Upper lobe of left lung (tissue), 6 donors: ENCODE results near the gene CNTROB. TPM values are rescaled to one million over a fixed set of nuclear protein-coding genes. Genes with fewer than 3 reads are reported as not detected.
"Not testable (repeated sequence)": the region's sequence is repeated elsewhere in the genome, so short reads cannot be mapped to it uniquely, and the experiment has no call there.

Source experiments
- ATAC-seq, 2 donors: fragments of 200-7000 bp; cut with Tn5 transposase; one replicate each; pipeline ENCODE4 v1.9.1; 2022; ENCODE audit warnings: mild to moderate bottlenecking in 2 of 2, moderate library complexity in 2 of 2; ENCODE audit not compliant: low FRiP score in 2 of 2
- DNase-seq, 2 donors: peaks; one replicate each; pipeline ENCODE4 v3.0.0-alpha.2; 2019 to 2020
- H3K27ac ChIP-seq, 4 donors: fragments of 200-600 bp; sonication (generic); one replicate each; pipeline ENCODE4 v1.5.1; 2016 to 2019
- H3K27me3 ChIP-seq, 4 donors: fragments of 200-600 bp; sonication (generic); one replicate each; pipeline ENCODE4 v1.5.1; 2017 to 2019
- H3K36me3 ChIP-seq, 4 donors: fragments of 200-600 bp; sonication (generic); one replicate each; pipeline ENCODE4 v1.5.1; 2016 to 2019
- H3K4me1 ChIP-seq, 4 donors: fragments of 200-600 bp; sonication (generic); one replicate each; pipeline ENCODE4 v1.5.1; 2018 to 2019
- H3K4me3 ChIP-seq, 4 donors: fragments of 200-600 bp; sonication (generic); one replicate each; pipeline ENCODE4 v1.5.1; 2017 to 2019; ENCODE audit warnings: mild to moderate bottlenecking in 2 of 4, moderate library complexity in 1 of 4
- H3K9me3 ChIP-seq, 4 donors: fragments of 200-600 bp; sonication (generic); one replicate each; pipeline ENCODE4 v1.5.1; 2018 to 2019
- EP300 ChIP-seq, 4 donors: sonication (generic); formaldehyde crosslinking; IDR thresholded peaks; one replicate each; pipeline ENCODE4 v1.5.1; 2017; ENCODE audit warnings: antibody characterized with exemption in 4 of 4, control low read depth in 2 of 4
- POLR2A ChIP-seq, 4 donors: fragments of 450-650 bp; IDR thresholded peaks; one replicate each; pipeline ENCODE4 v1.5.1; 2016 to 2017; ENCODE audit warnings: antibody characterized with exemption in 4 of 4, mild to moderate bottlenecking in 2 of 4
- POLR2AphosphoS5 ChIP-seq, 2 donors: sonication (generic); formaldehyde crosslinking; IDR thresholded peaks; one replicate each; pipeline ENCODE4 v1.5.1; 2017; ENCODE audit warnings: antibody characterized with exemption in 2 of 2
- WGBS, 2 donors: methylation state at CpG; one replicate each; pipeline ENCODE4 v1.1.5; 2017 to 2018; 5-methylcytosine and 5-hydroxymethylcytosine counted together
- total RNA-seq, 6 donors: library from RNA; depleted of rRNA in 4 of 6; stranded (reverse); fragments of >200 nt in 4 of 6; gene quantifications; one replicate each; pipeline versions ENCODE4 v1.1.0 to v1.2.1, GENCODE V29; 2016 to 2021
- TF ChIP-seq, protein P1 (sequence below), 6 experiments: fragments of 450-650 bp in 4 of 6; fragments of 200-600 bp in 2 of 6; sonication (generic) in 2 of 6; IDR thresholded peaks; one replicate each; pipeline ENCODE4 v1.5.1; 2016 to 2019; ENCODE audit warnings: antibody characterized with exemption in 6 of 6
- donor health status: DM: no; HTN: no; CAD: no; lungs with moderate emphysema.
- donor health status: DM: no; HTN: yes; CAD: no; lungs with severe emphysema.

CNTROB gene
- total RNA-seq, 6 donors from 2014 or later: 50.6 to 216 (median 88.3) TPM

DNA sequence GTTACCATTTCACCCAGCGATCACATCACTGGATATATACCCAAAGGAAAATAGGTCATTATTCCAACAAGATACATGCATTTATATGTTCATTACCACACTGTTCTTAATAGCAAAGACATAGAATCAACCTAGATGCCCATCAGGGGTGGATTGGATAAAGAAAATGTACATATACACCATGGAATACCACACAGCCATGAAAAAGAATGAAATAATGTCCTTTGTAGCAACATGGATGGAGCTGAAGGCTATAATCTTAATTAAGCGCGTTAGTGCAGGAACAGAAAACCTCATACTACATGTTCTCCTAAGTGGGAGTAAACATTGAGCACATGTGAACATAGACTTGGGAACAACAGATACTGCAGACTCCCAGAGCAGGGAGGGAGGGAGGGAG, 18.6 kb downstream of the CNTROB start:
- H3K27ac ChIP-seq: peak overlapping the region in 2 of 4 donors; percentile 59 to 67
- no peak for DNase-seq
- 59 to 62% methylated on average over 3 of the region's 3 CpGs for WGBS, 2 donors

DNA sequence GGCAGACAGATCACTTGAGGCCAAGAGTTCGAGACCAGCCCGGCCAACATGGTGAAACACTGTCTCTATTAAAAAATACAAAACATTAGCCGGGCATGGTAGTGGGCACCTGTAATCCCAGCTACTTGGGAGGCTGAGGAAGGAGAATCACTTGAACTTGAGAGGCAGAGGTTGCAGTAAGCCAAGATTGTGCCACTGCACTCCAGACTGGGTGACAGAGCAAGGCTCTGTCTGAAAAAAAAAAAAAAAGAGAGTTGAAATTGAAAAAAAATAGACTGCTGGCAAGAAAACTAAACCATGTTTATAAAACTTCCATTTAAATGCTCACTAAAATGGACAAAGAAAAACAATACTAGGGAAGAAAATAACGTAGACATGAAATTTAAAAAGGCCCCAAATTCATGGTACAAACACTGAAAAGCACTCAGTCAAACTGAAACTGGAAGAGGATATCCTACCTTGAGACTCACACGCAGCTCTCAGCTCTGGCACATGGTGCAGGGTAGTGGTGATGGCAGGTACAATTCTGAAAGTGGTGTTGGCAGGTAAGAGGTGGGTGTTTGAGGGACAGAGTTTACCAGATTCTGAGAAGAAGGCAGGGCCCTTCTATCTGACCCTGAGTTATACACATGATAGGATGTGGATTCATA, 19.3 kb downstream of the CNTROB start:
- TF ChIP-seq POLR2A (IDR thresholded peaks at IDR 0.05) (no peak), POLR2AphosphoS5 (IDR thresholded peaks at IDR 0.05) (no peak), EP300 (IDR thresholded peaks at IDR 0.05) (no peak)
- TF ChIP-seq, protein P1, sequence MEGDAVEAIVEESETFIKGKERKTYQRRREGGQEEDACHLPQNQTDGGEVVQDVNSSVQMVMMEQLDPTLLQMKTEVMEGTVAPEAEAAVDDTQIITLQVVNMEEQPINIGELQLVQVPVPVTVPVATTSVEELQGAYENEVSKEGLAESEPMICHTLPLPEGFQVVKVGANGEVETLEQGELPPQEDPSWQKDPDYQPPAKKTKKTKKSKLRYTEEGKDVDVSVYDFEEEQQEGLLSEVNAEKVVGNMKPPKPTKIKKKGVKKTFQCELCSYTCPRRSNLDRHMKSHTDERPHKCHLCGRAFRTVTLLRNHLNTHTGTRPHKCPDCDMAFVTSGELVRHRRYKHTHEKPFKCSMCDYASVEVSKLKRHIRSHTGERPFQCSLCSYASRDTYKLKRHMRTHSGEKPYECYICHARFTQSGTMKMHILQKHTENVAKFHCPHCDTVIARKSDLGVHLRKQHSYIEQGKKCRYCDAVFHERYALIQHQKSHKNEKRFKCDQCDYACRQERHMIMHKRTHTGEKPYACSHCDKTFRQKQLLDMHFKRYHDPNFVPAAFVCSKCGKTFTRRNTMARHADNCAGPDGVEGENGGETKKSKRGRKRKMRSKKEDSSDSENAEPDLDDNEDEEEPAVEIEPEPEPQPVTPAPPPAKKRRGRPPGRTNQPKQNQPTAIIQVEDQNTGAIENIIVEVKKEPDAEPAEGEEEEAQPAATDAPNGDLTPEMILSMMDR (IDR thresholded peaks at IDR 0.05): no peak
- H3K9me3 ChIP-seq: no peaks in the 10 kb centered on the region
- H3K4me1 ChIP-seq: peaks cover 0 to 13% (median 4%) of the 10 kb centered on the region in 4 donors
- H3K27me3 ChIP-seq: no peaks in the 10 kb centered on the region
- peaks cover 23 to 37% (median 28%) of the 10 kb centered on the region in 4 donors for H3K36me3 ChIP-seq
- WGBS, 2 donors: 50 to 60% methylated on average over 5 of the region's 5 CpGs
- ATAC-seq: peak in 1 of 2 donors; percentile 57
- no peak for DNase-seq
- H3K27ac ChIP-seq: peak overlapping the region; percentile 15 to 81 (median 52)
- H3K4me3 ChIP-seq: peak overlapping the region in 2 of 4 donors; percentile 15 to 29

More for the DNA sequence above, 18.6 kb downstream of the CNTROB start:
- no peaks in the 10 kb centered on the region for H3K9me3 ChIP-seq
- ATAC-seq: no peak
- H3K4me1 ChIP-seq: peaks cover 0 to 6% (median under 1%) of the 10 kb centered on the region in 4 donors
- H3K36me3 ChIP-seq: peaks cover 25 to 43% (median 35%) of the 10 kb centered on the region in 4 donors
- TF ChIP-seq POLR2AphosphoS5 (IDR thresholded peaks at IDR 0.05) (no peak), POLR2A (IDR thresholded peaks at IDR 0.05) (no peak), EP300 (IDR thresholded peaks at IDR 0.05) (no peak)
- TF ChIP-seq, protein P1 (IDR thresholded peaks at IDR 0.05): no peak
- H3K4me3 ChIP-seq: no peak overlapping the region
- H3K27me3 ChIP-seq: no peaks in the 10 kb centered on the region

DNA sequence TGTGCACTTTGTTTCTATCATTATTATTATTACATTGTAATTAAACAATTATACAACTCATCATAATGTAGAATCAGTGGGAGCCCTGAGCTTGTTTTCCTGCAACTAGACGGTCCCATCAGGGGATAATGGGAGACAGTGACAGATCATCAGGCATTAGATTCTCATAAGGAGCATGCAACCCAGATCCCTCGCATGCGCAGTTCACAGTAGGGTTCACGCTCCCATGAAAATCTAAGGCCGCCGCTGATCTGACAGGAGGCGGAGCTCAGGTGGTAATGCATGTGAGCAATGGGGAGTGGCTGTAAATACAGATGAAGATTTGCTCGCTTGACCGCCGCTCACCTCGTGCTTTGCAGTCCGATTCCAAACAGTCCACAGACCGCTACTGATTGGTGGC, 21.3 kb downstream of the CNTROB start:
- not testable (repeated sequence) for ATAC-seq, H3K9me3 ChIP-seq, DNase-seq, H3K27me3 ChIP-seq
- peak overlapping the region in 2 of 4 donors; percentile 15 to 29 for H3K4me3 ChIP-seq
- H3K27ac ChIP-seq: peak overlapping the region in 2 of 4 donors; percentile 67 to 81
- peaks cover 0 to 13% (median 4%) of the 10 kb centered on the region in 4 donors for H3K4me1 ChIP-seq
- 93 to 96% methylated on average over 13 of the region's 13 CpGs for WGBS, 2 donors
- H3K36me3 ChIP-seq: peaks cover 9 to 17% (median 14%) of the 10 kb centered on the region in 4 donors

DNA sequence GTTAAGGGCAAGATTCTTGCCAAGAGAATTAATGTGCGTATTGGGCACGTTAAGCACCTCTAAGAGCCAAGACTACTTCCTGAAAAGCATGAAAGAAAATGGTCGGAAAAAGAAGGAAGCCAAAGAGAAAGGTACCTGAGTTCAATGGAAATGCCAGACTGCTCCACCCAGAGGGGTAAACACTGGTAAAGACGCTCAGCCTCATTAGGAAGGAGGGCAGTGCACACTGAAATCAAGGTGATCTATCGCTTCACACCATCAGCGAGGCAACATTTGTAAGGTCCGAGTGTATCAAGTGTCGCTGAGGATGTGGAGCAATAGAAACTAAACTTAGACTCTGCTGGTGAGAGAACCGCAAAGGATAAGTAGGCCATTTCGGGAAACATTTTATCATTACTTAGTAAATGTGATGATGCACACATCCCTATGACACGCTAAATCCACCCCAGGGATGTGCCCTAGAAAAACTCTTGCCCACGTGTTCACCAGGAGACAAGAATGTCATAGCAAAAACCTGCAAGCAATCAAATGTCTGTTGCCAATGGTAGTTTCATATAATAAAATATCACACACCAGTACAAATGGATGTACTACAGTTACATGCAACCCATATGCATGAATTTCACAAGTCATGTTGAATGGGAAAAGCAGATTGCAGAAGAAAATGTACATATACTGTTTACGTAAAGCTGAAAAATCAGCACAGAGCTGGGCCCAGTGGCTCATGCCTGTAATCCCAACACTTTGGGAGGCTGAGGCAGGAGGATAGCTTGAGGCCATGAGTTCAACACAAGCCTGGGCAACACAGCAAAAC, 23.6 kb downstream of the CNTROB start:
- Histone ChIP-seq H3K27me3 (no peaks in the 10 kb centered on the region), H3K9me3 (no peaks in the 10 kb centered on the region), H3K4me1 (peaks cover 0 to 22% (median 8%) of the 10 kb centered on the region in 4 donors), H3K27ac (peak overlapping the region; percentile 0 to 70 (median 64)), H3K36me3 (no peaks in the 10 kb centered on the region), H3K4me3 (no peak overlapping the region)
- no peak for TF ChIP-seq EP300 (IDR thresholded peaks at IDR 0.05)
- peak in 1 of 4 donors; percentile 43 for TF ChIP-seq POLR2A (IDR thresholded peaks at IDR 0.05)
- no peak for TF ChIP-seq POLR2AphosphoS5 (IDR thresholded peaks at IDR 0.05)
- TF ChIP-seq, protein P1 (IDR thresholded peaks at IDR 0.05): no peak
- WGBS, 2 donors: 66 to 67% methylated on average over 13 of the region's 13 CpGs
- DNase-seq (no peak), ATAC-seq (peak; percentile 42 to 64)
